ENCODE measurements around the gene DNLZ.

GRCh38 chr9:136328011-136328621 is 35.4 kb downstream of the DNLZ start:
- TF ChIP-seq POLR2AphosphoS5 (IDR thresholded peaks at IDR 0.05; ENCODE audit: low read depth, low read length) (no peak), TAF1 (IDR thresholded peaks at IDR 0.05; ENCODE audit: borderline replicate concordance, low read depth, low read length) (no peak), POLR2A (IDR thresholded peaks at IDR 0.05; ENCODE audit: low read depth, low read length) (no peak)

Measured in GM12892 (cell line).